Gastrocnemius medialis (tissue), 4 donors: ENCODE measurements around the gene CHST11. TPM values are rescaled to one million over a fixed set of nuclear protein-coding genes. Genes with fewer than 3 reads are reported as not detected.

Source experiments
- ATAC-seq, 2 donors: fragments of 150-250 bp; one replicate each; pipeline ENCODE4 v1.9.1; 2016
- DNase-seq, 2 donors: peaks; one replicate each; pipeline ENCODE4 v3.0.0-alpha.2; 2019
- H3K27ac ChIP-seq, 4 donors: fragments of 200-600 bp; sonication (generic); 1 replicate in 1 of 4; 2 replicates in 3 of 4; pipeline ENCODE4 v1.5.1; 2016 to 2018; ENCODE audit warnings: mild to moderate bottlenecking in 2 of 4, moderate library complexity in 1 of 4
- H3K27me3 ChIP-seq, 3 donors: fragments of 200-600 bp; sonication (generic) in 2 of 3; 1 replicate in 1 of 3; 2 replicates in 2 of 3; pipeline versions ENCODE4 v1.5.1 to v1.6.0; 2016 to 2019; ENCODE audit warnings: mild to moderate bottlenecking in 1 of 3, moderate library complexity in 1 of 3
- H3K36me3 ChIP-seq, 2 donors: fragments of 200-600 bp; sonication (generic) in 1 of 2; one replicate each; pipeline ENCODE4 v1.5.1; 2017 to 2018
- H3K4me1 ChIP-seq, 2 donors: fragments of 200-600 bp; sonication (generic) in 1 of 2; one replicate each; pipeline ENCODE4 v1.5.1; 2016 to 2017; ENCODE audit warnings: mild to moderate bottlenecking in 2 of 2
- H3K4me3 ChIP-seq, 4 donors: fragments of 200-600 bp; sonication (generic) in 3 of 4; 1 replicate in 1 of 4; 2 replicates in 3 of 4; pipeline ENCODE4 v1.5.1; 2016 to 2019; ENCODE audit warnings: mild to moderate bottlenecking in 2 of 4
- H3K9me3 ChIP-seq, 3 donors: fragments of 200-600 bp; sonication (generic) in 2 of 3; 1 replicate in 1 of 3; 2 replicates in 2 of 3; pipeline ENCODE4 v1.5.1; 2016 to 2019
- CTCF ChIP-seq, 5 experiments: fragments of 450-650 bp in 3 of 5; fragments of 200-600 bp in 2 of 5; sonication (generic) in 2 of 5; IDR thresholded peaks in 4 of 5; conservative IDR thresholded peaks in 1 of 5; 1 replicate in 4 of 5; 2 replicates in 1 of 5; pipeline ENCODE4 v1.5.1; 2016 to 2019; ENCODE audit warnings: antibody characterized with exemption in 5 of 5, mild to moderate bottlenecking in 3 of 5, moderate library complexity in 3 of 5
- POLR2A ChIP-seq, 2 donors: fragments of 450-650 bp; IDR thresholded peaks; one replicate each; pipeline ENCODE4 v1.6.1; 2017; ENCODE audit warnings: antibody characterized with exemption in 2 of 2, mild to moderate bottlenecking in 2 of 2, moderate library complexity in 2 of 2
- in situ Hi-C, 4 donors: fragments of 200-750 bp; cut with MboI; loops; one replicate each; pipeline versions ENCODE4 v1.15.0 to v1.8.0; 2017; ENCODE audit warnings: low sequenced_read_pairs in 4 of 4
- intact Hi-C: fragments of 100-400 bp; cut with DNase I; formaldehyde crosslinking; loops from one replicate; pipeline ENCODE4 v1.15.1; 2023; ENCODE audit warnings: low total_unique reads
- total RNA-seq, 4 donors: library from RNA; depleted of rRNA; stranded (reverse); fragments of >200 nt; gene quantifications; one replicate each; pipeline versions ENCODE4 v1.1.0 to v1.2.3, GENCODE V29; 2016

CHST11 gene
- total RNA-seq, 4 donors from 2014 or later: 0.17 to 2.1 (median 1.4) TPM

GRCh38 chr12:104752016-104752415 is 295.3 kb downstream of the CHST11 start:
- intact Hi-C loops: no loop called here
- no peaks in the 10 kb centered on the region for H3K9me3 ChIP-seq
- in situ Hi-C loops: no loop called here
- no peak overlapping the region for H3K27ac ChIP-seq
- no peaks in the 10 kb centered on the region for H3K27me3 ChIP-seq
- ATAC-seq (no peak), DNase-seq (no peak)
- H3K4me3 ChIP-seq: no peak overlapping the region
- H3K36me3 ChIP-seq: no peaks in the 10 kb centered on the region
- H3K4me1 ChIP-seq: peaks cover 0 to 4% of the 10 kb centered on the region in 2 donors
- TF ChIP-seq CTCF (IDR thresholded peaks at IDR 0.05 in 4 of 5, conservative IDR thresholded peaks at IDR 0.05 in 1 of 5): no peak
- TF ChIP-seq POLR2A (IDR thresholded peaks at IDR 0.05): no peak

GRCh38 chr12:104752881-104753280 is 296.1 kb downstream of the CHST11 start:
- peaks cover 0 to 4% of the 10 kb centered on the region in 2 donors for H3K4me1 ChIP-seq
- H3K27me3 ChIP-seq: no peaks in the 10 kb centered on the region
- H3K36me3 ChIP-seq: no peaks in the 10 kb centered on the region
- in situ Hi-C loops: no loop called here
- ATAC-seq (no peak), DNase-seq (no peak)
- no peak overlapping the region for H3K4me3 ChIP-seq
- no peak overlapping the region for H3K27ac ChIP-seq
- TF ChIP-seq POLR2A (IDR thresholded peaks at IDR 0.05): no peak
- TF ChIP-seq CTCF (IDR thresholded peaks at IDR 0.05 in 4 of 5, conservative IDR thresholded peaks at IDR 0.05 in 1 of 5): no peak
- intact Hi-C loops: no loop called here
- H3K9me3 ChIP-seq: no peaks in the 10 kb centered on the region

- Histone ChIP-seq H3K36me3 (no peaks in the 10 kb centered on the region), H3K27me3 (no peaks in the 10 kb centered on the region), H3K9me3 (no peaks in the 10 kb centered on the region), H3K27ac (no peak overlapping the region), H3K4me1 (no peaks in the 10 kb centered on the region), H3K4me3 (no peak overlapping the region)
- DNase-seq (no peak), ATAC-seq (no peak)
- TF ChIP-seq CTCF (IDR thresholded peaks at IDR 0.05 in 4 of 5, conservative IDR thresholded peaks at IDR 0.05 in 1 of 5) (no peak), POLR2A (IDR thresholded peaks at IDR 0.05) (no peak)
- in situ Hi-C loops: no loop called here
- intact Hi-C loops: no loop called here
Observed at GRCh38 chr12:104756901-104757300, 300.2 kb downstream of the CHST11 start.

DNA sequence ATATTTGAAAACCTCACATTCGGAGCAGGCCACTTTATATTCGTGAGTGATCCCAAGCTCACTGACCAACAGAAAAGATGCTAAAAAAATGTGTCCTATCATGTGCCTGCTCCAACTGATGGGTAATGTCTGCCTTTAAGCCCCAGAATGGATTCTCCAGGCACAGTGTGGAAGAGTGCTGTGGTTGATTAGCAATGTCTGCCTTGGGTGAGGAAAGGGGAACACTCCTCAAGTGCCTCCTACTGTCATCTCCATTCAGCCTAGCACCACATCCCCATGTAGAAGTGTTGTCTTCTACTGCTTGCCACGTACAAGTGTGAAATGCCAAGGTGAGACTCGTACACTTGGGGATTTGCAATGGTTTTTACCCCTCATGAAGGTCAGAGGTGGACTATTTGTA is 302.0 kb downstream of the CHST11 start:
- no peak for DNase-seq
- H3K27ac ChIP-seq: no peak overlapping the region
- H3K4me1 ChIP-seq: no peaks in the 10 kb centered on the region
- H3K9me3 ChIP-seq: no peaks in the 10 kb centered on the region
- in situ Hi-C loops: no loop called here
- no peak overlapping the region for H3K4me3 ChIP-seq
- no peaks in the 10 kb centered on the region for H3K27me3 ChIP-seq
- H3K36me3 ChIP-seq: no peaks in the 10 kb centered on the region
- no peak for ATAC-seq
- no peak for TF ChIP-seq POLR2A (IDR thresholded peaks at IDR 0.05)
- no peak for TF ChIP-seq CTCF (IDR thresholded peaks at IDR 0.05 in 4 of 5, conservative IDR thresholded peaks at IDR 0.05 in 1 of 5)
- intact Hi-C loops: no loop called here

DNA sequence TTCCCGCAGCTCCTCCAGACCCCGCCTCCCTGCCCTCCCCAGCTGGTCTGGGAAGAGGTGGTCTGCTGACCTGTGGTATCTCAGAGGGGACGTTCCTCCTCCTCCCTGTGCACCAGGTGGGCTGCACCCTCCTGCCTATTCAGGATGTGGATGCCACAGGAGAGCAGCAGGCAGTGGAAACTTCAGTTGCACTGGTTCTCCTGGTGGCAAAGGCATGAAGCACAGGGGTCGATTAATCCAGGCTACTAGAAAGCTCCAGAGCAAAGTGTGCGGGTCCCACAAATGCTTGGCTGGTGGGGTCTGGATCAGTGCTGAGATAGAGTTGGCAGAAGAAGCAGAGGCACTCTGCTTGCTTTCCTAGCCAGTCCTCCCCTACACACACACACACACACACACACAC is 304.3 kb downstream of the CHST11 start:
- Histone ChIP-seq H3K27me3 (no peaks in the 10 kb centered on the region), H3K9me3 (no peaks in the 10 kb centered on the region), H3K36me3 (no peaks in the 10 kb centered on the region), H3K4me3 (no peak overlapping the region), H3K4me1 (no peaks in the 10 kb centered on the region), H3K27ac (no peak overlapping the region)
- intact Hi-C loops (no loop called here), in situ Hi-C loops (no loop called here)
- no peak for DNase-seq
- TF ChIP-seq POLR2A (IDR thresholded peaks at IDR 0.05): no peak
- TF ChIP-seq CTCF (IDR thresholded peaks at IDR 0.05 in 4 of 5, conservative IDR thresholded peaks at IDR 0.05 in 1 of 5): no peak
- no peak for ATAC-seq
